ENCODE data around the gene COMMD10.

GRCh38 chr5:116276952-116277351 lies 192.1 kb downstream of the COMMD10 start:
- TF ChIP-seq, protein P1, sequence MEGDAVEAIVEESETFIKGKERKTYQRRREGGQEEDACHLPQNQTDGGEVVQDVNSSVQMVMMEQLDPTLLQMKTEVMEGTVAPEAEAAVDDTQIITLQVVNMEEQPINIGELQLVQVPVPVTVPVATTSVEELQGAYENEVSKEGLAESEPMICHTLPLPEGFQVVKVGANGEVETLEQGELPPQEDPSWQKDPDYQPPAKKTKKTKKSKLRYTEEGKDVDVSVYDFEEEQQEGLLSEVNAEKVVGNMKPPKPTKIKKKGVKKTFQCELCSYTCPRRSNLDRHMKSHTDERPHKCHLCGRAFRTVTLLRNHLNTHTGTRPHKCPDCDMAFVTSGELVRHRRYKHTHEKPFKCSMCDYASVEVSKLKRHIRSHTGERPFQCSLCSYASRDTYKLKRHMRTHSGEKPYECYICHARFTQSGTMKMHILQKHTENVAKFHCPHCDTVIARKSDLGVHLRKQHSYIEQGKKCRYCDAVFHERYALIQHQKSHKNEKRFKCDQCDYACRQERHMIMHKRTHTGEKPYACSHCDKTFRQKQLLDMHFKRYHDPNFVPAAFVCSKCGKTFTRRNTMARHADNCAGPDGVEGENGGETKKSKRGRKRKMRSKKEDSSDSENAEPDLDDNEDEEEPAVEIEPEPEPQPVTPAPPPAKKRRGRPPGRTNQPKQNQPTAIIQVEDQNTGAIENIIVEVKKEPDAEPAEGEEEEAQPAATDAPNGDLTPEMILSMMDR (IDR thresholded peaks at IDR 0.05): no peak
- no peak for TF ChIP-seq EZH2 (IDR thresholded peaks at IDR 0.05; ENCODE audit: borderline replicate concordance, insufficient read depth, low read depth, low read length, poor library complexity, severe bottlenecking)
